Right atrium auricular region (tissue), 2 donors: ENCODE measurements around the gene LRMDA. TPM values are rescaled to one million over a fixed set of nuclear protein-coding genes. Genes with fewer than 3 reads are reported as not detected.

ENCODE experiments used
- DNase-seq: peaks from one replicate; pipeline ENCODE4 v3.0.0-alpha.2; 2019; ENCODE audit warnings: low spot score
- H3K27ac ChIP-seq, 2 donors: fragments of 200-600 bp; sonication (generic); 1 replicate in 1 of 2; 2 replicates in 1 of 2; pipeline ENCODE4 v1.5.1; 2016 to 2019
- H3K27me3 ChIP-seq, 2 donors: fragments of 200-600 bp; sonication (generic); one replicate each; pipeline versions ENCODE4 v1.5.1 to v1.6.0; 2017 to 2019
- H3K36me3 ChIP-seq: fragments of 200-600 bp; sonication (generic); one replicate; pipeline ENCODE4 v1.5.1; 2016
- H3K4me1 ChIP-seq, 2 donors: fragments of 200-600 bp; sonication (generic); one replicate each; pipeline versions ENCODE4 v1.5.1 to v1.6.0; 2017 to 2019
- H3K4me3 ChIP-seq, 2 donors: fragments of 200-600 bp; sonication (generic); 1 replicate in 1 of 2; 2 replicates in 1 of 2; pipeline ENCODE4 v1.5.1; 2017 to 2019; ENCODE audit warnings: mild to moderate bottlenecking in 1 of 2, moderate library complexity in 1 of 2
- H3K9me3 ChIP-seq, 2 donors: fragments of 200-600 bp; sonication (generic); one replicate each; pipeline ENCODE4 v1.5.1; 2019
- CTCF ChIP-seq, 2 donors: fragments of 200-600 bp; sonication (generic); IDR thresholded peaks; one replicate each; pipeline ENCODE4 v1.5.1; 2019; ENCODE audit warnings: antibody characterized with exemption in 2 of 2
- total RNA-seq, 2 donors: library from RNA; depleted of rRNA; stranded (reverse); fragments of >200 nt; gene quantifications; one replicate each; pipeline ENCODE4 v1.1.0, GENCODE V29; 2016

Gene LRMDA
- total RNA-seq, 2 donors from 2014 or later: 6.1 to 19.1 TPM

GRCh38 chr10:75623310-75624093 is 192.1 kb downstream of the LRMDA start:
- DNase-seq: no peak
- TF ChIP-seq CTCF (IDR thresholded peaks at IDR 0.05): no peak

DNA sequence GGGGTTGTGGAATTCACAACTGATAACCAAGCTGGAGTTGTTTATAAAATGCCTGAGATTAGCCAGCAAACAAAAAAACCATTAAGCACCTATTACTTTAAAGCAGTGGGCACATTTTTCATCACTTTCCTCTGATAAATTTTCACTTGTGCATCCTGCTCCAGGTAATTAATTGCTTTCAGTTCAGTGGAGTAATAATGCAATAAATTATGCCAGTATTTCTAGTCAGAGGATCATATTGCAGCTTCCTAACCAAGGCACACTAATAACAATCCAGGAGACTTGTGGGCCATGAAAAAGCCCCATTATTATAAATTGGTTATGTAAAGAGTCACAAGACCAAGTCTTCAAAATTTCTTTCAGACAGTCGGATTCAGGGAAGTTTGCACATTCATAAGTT is 193.2 kb downstream of the LRMDA start:
- Histone ChIP-seq H3K4me3 (no peak overlapping the region), H3K27me3 (no peaks in the 10 kb centered on the region), H3K27ac (no peak overlapping the region), H3K9me3 (no peaks in the 10 kb centered on the region), H3K36me3 (no peaks in the 10 kb centered on the region), H3K4me1 (no peaks in the 10 kb centered on the region)
- DNase-seq: no peak
- no peak for TF ChIP-seq CTCF (IDR thresholded peaks at IDR 0.05)

More at GRCh38 chr10:75623310-75624093, 192.1 kb downstream of the LRMDA start:
- Histone ChIP-seq H3K9me3 (no peaks in the 10 kb centered on the region), H3K36me3 (no peaks in the 10 kb centered on the region), H3K27ac (no peak overlapping the region), H3K4me1 (no peaks in the 10 kb centered on the region), H3K27me3 (no peaks in the 10 kb centered on the region), H3K4me3 (no peak overlapping the region)

- Histone ChIP-seq H3K4me3 (no peak overlapping the region), H3K4me1 (no peaks in the 10 kb centered on the region), H3K27me3 (no peaks in the 10 kb centered on the region), H3K27ac (no peak overlapping the region), H3K36me3 (no peaks in the 10 kb centered on the region), H3K9me3 (no peaks in the 10 kb centered on the region)
- DNase-seq: no peak
- TF ChIP-seq CTCF (IDR thresholded peaks at IDR 0.05): no peak
These were observed 199.3 kb downstream of the LRMDA start for GRCh38 chr10:75630746-75631145.

DNA sequence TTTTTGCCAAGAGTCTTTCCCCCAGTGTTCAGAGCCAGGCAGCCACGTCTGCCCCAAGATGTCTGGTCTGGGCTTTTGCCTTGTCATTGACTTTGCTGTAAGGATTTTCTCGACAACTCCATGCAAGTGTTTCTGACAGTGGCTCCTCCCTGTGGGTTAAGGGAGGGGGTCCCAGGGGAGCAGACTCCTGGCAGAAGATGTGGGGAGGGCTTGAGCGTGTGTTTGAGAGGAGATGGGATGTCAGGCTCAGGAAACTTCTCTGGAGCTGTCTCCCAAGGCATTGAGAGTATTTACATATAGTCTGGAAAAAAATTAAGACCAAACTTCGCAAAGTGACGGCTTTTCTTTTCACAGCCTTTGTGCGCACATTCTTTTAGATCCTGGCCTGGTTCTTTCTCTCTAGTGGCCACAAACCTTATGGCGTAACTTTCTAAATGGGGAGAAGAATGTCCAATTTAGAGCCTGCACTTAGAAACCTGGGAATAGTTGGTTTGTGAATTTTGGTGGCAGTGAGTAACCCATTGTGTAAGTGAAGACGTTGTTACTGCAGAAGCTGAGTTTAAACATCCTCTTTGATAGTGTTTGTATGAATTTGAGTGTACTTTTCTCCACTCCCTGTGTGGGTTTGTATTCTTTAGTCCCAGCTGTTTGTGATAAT is 201.5 kb downstream of the LRMDA start:
- Histone ChIP-seq H3K4me3 (no peak overlapping the region), H3K36me3 (no peaks in the 10 kb centered on the region), H3K4me1 (no peaks in the 10 kb centered on the region), H3K27ac (no peak overlapping the region), H3K9me3 (no peaks in the 10 kb centered on the region), H3K27me3 (no peaks in the 10 kb centered on the region)
- no peak for TF ChIP-seq CTCF (IDR thresholded peaks at IDR 0.05)
- no peak for DNase-seq

DNA sequence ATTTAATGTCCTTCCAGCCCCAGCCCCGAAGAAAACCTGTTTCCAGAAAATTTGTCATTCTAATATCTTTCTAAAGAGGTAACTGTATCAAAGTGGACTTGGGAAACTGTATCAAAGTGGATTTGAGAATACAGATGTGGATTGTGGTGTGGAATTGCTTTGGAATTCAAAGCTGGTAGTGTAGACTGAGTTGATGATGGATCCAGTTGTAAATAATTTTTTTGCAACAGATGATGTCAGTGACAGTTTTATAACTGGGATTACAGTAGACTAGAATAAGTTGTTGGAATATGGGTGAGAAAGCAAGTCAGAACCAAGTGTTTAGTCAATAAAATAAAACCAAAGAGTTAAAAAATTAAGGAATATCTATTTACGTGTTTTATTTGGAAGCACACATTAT is 202.1 kb downstream of the LRMDA start:
- no peaks in the 10 kb centered on the region for H3K36me3 ChIP-seq
- H3K4me1 ChIP-seq: no peaks in the 10 kb centered on the region
- H3K9me3 ChIP-seq: no peaks in the 10 kb centered on the region
- no peak overlapping the region for H3K27ac ChIP-seq
- no peak for TF ChIP-seq CTCF (IDR thresholded peaks at IDR 0.05)
- no peaks in the 10 kb centered on the region for H3K27me3 ChIP-seq
- DNase-seq: no peak
- H3K4me3 ChIP-seq: no peak overlapping the region
